NCI-H748 treated with DMSO at 0.1 percent for 48 hours (cell line): Measurements from ENCODE around the gene ZNF561.
"Not testable (repeated sequence)": the region's sequence is repeated elsewhere in the genome, so short reads cannot be mapped to it uniquely, and the experiment has no call there.

ENCODE experiments used
- DNase-seq: peaks from one replicate; lab custom pipeline; 2025; lab: John Stamatoyannopoulos, UW

The ZNF561 gene

GRCh38 chr19:9621156-9622037 lies at the start of gene ZNF561:
TSS of gene ZNF561 (minus strand) at chr19:9621232. CDS start at chr19:9619456, 1,776 bp downstream.
- DNase-seq: peak; percentile 31

- no peak for DNase-seq
These were observed 47.5 kb upstream of the ZNF561 start for GRCh38 chr19:9668544-9668943.

DNA sequence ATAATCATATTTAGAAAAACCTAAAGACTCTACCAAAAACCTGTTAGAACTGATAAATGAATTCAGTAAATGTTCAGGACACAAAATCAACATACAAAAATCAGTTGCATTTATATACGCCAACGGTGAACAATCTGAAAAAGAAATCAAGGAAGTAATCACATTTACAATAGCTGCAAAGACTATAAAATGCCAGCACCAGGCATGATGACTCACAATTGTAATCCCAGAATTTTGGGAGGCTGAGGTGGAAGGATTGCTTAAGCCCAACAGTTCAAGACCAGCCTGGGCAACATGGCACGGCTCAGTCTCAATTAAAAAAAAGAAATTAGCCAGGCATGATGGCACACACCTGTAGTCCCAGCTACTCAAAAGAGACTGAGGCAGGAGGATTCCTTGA lies 46.9 kb upstream of the ZNF561 start:
- DNase-seq: no peak

DNA sequence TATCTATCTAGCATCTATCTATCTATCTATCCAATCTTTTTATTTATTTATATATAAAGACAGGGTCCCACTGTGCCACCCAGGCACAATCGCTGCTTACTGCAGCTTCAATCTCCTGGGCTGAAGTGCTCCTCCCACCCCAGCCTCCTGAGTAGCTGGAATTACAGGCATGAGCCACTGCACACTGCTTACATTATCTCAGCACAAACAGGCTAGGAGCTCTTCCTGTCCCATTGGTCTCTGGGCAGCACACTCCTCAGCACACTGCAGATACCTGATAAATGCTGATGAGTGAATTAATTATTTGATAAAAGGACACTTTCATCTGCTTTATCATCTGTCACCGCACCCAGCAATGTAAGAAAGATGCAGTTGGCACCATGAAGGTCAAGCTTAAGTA lies 37.7 kb upstream of the ZNF561 start:
- no peak for DNase-seq

DNA sequence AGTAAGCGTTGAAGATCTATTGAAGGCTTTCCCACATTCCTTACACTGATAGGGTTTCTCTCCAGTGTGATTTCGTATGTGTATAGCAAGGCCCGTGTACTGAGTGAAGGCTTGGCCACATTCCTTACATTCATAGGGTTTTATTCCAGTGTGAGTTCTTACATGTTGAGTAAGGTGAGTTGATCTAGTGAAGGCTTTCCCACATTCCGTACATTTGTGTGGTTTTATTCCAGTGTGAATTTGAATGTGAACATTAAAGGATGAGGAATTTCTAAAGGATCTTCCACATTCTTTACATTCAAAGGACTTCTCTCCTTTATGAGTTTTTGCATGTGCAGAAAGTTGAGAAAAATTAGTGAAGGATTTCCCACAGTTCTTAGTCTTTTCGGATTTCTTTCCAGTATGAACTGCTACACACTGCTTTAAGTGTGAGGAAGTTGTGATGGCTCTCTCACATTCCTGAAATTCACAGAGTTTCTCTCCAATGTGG lies 32.1 kb upstream of the ZNF561 start:
- DNase-seq: not testable (repeated sequence)

DNA sequence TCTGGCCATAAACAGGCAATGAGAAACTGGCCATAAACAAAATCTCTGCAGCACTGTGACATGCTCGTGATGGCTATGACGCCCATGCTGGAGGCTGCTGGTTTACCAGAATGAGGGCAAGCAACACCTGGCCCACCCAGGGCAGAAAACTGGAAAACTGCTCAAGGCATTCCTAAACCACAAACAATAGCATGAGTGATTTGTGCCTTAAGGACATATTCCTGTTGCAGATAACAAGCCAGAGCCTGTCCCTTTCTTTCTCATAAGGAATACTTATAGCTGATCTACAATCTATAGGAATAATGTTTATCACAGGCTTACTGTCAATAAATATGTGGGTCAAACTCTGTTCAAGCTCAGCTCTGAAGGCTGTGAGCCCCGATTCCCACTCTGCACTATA lies 30.4 kb upstream of the ZNF561 start:
- DNase-seq: not testable (repeated sequence)

DNA sequence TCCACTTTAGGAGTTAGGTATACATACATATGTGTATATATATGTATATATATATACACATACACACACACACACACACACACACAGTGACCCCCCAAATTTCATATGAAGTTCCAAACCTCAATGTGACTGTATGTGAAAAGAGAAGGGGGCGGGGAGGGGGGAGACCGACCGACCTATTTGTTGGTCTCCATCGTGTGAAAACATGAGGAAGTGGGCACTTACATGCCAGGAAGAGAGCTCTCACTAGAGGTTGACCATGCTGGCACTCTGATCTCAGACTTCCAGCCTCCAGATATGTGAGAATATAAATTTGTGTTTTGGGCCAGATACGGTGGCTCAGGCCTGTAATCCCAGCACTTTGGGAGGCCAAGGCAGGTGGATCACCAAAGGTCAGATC lies 29.3 kb upstream of the ZNF561 start:
- DNase-seq: no peak

- DNase-seq: no peak
These were observed 24.4 kb upstream of the ZNF561 start for GRCh38 chr19:9645472-9645871.

- no peak for DNase-seq
These were observed 23.4 kb upstream of the ZNF561 start for GRCh38 chr19:9644472-9644871.

GRCh38 chr19:9641810-9642209 lies 20.8 kb upstream of the ZNF561 start:
- DNase-seq: no peak

- no peak for DNase-seq
These were observed 19.9 kb upstream of the ZNF561 start for GRCh38 chr19:9640956-9641355.

DNA sequence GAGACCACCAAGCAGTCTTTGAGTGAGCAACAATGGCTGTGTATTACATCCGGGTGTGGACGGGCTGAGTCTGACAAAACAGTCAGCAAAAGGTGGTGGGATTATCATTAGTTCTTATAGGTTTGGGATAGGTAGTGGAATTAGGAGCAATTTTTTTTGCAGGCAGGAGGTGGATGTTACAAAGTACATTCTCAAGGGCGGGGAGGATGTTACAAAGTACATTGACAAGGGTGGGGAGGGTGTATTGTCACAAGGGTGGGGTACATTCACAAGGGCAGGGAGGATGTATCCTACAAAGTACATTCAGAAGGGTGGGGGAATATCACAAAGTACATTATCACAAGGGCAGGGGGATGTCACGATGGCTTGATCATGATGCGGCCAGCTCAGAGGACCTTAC lies 15.0 kb upstream of the ZNF561 start:
- DNase-seq: no peak

DNA sequence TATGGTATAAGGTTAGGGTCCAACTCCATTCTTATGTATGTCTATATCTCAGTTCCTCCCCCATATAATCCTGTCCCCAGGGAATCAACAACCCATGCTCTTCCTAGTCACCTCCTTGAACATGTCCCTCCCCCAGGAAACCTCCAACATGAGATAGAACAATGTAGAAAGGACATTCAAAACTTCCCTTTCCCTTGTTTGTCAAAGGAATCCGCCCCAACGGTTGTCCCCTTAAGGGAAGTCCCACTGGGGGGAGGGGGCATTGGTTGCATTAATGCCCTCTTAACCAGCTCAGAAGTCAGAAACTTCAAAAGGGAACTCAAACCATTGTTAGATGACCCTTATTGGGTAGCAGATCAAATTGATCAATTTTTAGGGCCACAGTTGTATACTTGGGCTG lies 6.8 kb upstream of the ZNF561 start:
- DNase-seq: no peak

DNA sequence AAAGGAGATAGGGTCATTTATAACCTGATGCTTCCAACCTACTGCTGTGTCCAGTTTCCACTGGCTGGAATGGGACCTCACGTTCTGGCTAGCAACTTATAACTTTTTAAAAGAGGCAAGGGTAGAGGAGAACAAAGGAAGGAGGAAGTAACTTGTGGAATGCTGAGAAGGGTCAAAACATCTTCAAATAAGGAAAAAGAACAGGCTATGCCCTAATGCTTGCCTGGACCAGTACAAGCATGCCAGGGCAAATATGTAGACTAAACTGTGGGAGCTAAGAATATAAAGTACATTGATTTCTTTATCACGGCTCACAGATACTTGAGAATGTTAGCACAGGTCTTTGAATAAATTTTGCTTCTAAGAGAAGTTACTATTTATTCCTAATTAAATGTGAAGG lies 1.5 kb upstream of the ZNF561 start:
- no peak for DNase-seq

DNA sequence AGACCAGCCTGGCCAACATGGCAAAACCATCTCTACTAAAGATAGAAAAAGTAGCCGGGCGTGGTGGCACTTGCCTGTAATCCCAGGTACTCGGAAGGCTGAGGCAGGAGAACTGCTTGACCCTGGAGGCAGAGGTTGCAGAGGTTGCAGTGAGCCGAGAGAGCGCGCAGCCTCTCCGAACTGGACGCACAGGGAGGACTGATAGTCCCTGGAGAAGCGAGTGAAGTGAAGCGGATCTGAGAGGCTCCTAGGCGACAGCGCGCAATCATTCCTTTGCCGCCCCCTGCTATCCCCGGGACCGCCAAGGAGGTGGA lies 233 bp downstream of the ZNF561 start:
- no peak for DNase-seq

DNA sequence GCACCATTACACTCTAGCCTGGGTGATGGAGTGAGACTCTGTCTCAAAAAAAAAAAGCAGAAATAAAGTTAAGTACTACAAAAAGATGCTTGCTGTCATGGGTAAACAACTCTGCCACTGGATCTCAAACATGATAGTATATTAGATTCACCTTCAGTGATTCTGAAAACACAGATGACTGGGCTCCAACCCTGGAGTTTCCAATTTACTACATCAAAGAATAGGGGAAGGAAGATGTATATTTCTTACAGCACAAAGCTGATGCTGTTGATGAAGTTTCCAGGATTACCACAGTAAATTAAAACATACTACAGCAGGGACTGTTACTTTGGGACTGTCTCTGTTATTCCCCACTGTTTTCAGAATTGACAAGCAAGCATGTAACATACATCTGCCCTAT lies 5.2 kb downstream of the ZNF561 start:
- no peak for DNase-seq

DNA sequence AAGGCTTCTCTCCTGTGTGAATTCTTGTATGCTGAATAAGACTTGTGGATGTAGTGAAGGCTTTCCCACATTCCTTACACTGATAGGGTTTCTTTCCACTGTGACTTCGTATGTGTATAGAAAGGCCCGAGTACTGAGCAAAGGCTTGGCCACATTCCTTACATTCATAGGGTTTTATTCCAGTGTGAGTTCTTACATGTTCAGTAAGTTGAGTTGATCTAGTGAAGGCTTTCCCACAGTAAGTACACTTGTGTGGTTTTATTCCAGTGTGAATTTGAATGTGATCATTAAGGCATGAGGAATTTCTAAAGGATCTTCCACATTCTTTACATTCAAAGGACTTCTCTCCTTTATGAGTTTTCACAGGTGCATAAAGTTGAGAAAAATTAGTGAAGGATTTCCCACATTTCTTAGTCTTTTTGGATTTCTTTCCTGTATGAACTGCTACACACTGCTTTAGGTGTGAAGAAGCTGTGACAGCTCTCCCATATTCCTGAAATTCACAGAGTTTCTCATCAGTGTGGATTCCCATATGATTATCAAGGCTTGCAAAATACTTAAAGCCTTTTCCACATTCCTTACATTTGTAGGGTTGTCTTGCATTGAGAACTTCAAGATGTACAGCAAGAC lies 10.4 kb downstream of the ZNF561 start:
- no peak for DNase-seq

DNA sequence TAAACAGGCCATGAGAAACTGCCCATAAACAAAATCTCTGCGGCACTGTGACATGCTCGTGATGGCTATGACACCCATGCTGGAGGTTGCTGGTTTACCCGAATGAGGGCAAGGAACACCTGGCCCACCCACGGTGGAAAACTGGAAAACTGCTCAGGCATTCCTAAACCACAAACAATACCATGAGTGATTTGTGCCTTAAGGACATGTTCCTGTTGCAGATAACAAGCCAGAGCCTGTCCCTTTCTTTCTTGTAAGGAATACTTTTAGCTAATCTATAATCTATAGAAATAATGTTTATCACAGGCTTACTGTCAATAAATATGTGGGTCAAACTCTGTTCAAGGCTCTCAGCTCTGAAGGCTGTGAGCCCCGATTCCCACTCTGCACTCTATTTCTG lies 12.1 kb downstream of the ZNF561 start:
- no peak for DNase-seq

DNA sequence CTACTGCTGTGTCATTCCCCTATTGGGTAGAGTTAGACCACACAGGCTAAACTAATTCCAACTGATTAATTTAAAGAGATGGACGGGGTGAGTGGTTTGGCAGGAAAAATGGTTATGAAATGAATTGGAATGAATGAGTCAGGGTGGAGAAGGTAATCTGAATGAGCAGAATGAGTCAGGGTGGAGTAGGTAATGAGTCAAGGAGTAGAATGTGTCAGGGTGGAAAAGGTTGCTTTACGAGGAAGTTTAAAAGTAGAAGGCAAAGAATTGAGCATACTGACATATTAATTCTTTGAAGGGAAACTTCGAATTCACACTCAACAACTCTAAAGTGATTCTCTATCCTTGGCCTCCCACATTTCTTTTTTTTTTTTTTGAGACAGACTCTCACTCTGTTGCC lies 24.0 kb downstream of the ZNF561 start:
- no peak for DNase-seq

DNA sequence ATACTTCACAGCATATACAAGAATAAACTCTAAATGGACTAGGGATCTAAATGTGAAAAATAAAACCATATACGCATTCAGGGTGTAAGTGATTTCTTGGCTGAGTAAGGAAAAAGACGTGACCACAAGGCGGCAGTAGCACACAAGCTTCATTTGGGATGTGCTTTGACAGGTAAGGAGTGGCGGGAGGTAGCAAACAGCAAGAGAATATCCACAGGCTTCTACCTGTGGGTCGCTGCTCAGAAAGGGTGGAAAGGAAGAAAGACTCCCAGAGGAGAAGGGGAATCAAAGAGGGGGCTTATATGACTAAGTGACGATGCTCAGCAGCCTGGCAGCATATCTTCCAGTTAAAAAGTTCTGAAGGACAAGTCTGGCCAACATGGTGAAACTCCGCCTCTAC lies 34.3 kb downstream of the ZNF561 start:
- DNase-seq: peak; percentile 55

GRCh38 chr19:9584073-9584833 lies 36.8 kb downstream of the ZNF561 start, which contains the start of gene ZNF121:
TSS of gene ZNF121 (minus strand) at chr19:9584504. CDS start at chr19:9568097, 16,407 bp downstream.
- peak; percentile 50 for DNase-seq

- not testable (repeated sequence) for DNase-seq
These were observed 38.8 kb downstream of the ZNF561 start for GRCh38 chr19:9582081-9582725.
